HEK293 (cell line): ENCODE results near the gene TMEM140.

Experiments
- BCL11A ChIP-seq: fragments of 450-650 bp; formaldehyde crosslinking; IDR thresholded peaks from 2 replicates; pipeline ENCODE4 v1.5.1; 2016; ENCODE audit warnings: low read depth, missing biosample characterization, missing genetic modification characterization
- HOXA7 ChIP-seq: sonication (generic); formaldehyde crosslinking; IDR thresholded peaks from 2 replicates; pipeline ENCODE4 v1.8.1; 2022; ENCODE audit warnings: missing genetic modification reagents, borderline replicate concordance
- HOXC10 ChIP-seq: sonication (generic); formaldehyde crosslinking; IDR thresholded peaks from 2 replicates; pipeline ENCODE4 v1.8.1; 2023; ENCODE audit warnings: mild to moderate bottlenecking, missing genetic modification reagents
- RBAK ChIP-seq: fragments of 450-650 bp; formaldehyde crosslinking; IDR thresholded peaks from 2 replicates; pipeline ENCODE4 v1.5.1; 2016; ENCODE audit warnings: missing biosample characterization, missing genetic modification characterization
- REPIN1 ChIP-seq: fragments of 450-650 bp; formaldehyde crosslinking; IDR thresholded peaks from 2 replicates; pipeline ENCODE4 v1.5.1; 2017; ENCODE audit warnings: missing biosample characterization, missing genetic modification characterization, low read depth
- SP2 ChIP-seq: fragments of 450-650 bp; formaldehyde crosslinking; IDR thresholded peaks from 2 replicates; pipeline ENCODE4 v1.5.1; 2016; ENCODE audit warnings: missing biosample characterization, missing genetic modification characterization
- SP7 ChIP-seq: fragments of 450-650 bp; formaldehyde crosslinking; IDR thresholded peaks from 2 replicates; pipeline ENCODE4 v1.5.1; 2016; ENCODE audit warnings: missing biosample characterization, missing genetic modification characterization
- WT1 ChIP-seq: fragments of 450-650 bp; formaldehyde crosslinking; IDR thresholded peaks from 2 replicates; pipeline ENCODE4 v1.5.1; 2016; ENCODE audit warnings: missing biosample characterization, missing genetic modification characterization
- YY2 ChIP-seq: fragments of 450-650 bp; formaldehyde crosslinking; IDR thresholded peaks from 2 replicates; pipeline ENCODE4 v1.5.1; 2016; ENCODE audit warnings: missing biosample characterization, missing genetic modification characterization
- ZBTB17 ChIP-seq: fragments of 450-650 bp; formaldehyde crosslinking; IDR thresholded peaks from 2 replicates; pipeline ENCODE4 v1.5.1; 2016; ENCODE audit warnings: missing biosample characterization, missing genetic modification characterization
- ZBTB26 ChIP-seq: fragments of 450-650 bp; formaldehyde crosslinking; optimal IDR thresholded peaks from 2 replicates; pipeline ENCODE3; 2016; ENCODE audit warnings: missing biosample characterization, mild to moderate bottlenecking, missing genetic modification characterization
- ZBTB8A ChIP-seq: fragments of 450-650 bp; formaldehyde crosslinking; IDR thresholded peaks from 2 replicates; pipeline ENCODE4 v1.5.1; 2016; ENCODE audit warnings: missing biosample characterization, missing genetic modification characterization
- ZFP69B ChIP-seq: fragments of 450-650 bp; formaldehyde crosslinking; IDR thresholded peaks from 2 replicates; pipeline ENCODE4 v1.5.1; 2016; ENCODE audit warnings: missing biosample characterization, missing genetic modification characterization
- ZNF146 ChIP-seq: fragments of 450-650 bp; formaldehyde crosslinking; IDR thresholded peaks from 2 replicates; pipeline ENCODE4 v1.5.1; 2016; ENCODE audit warnings: missing biosample characterization, missing genetic modification characterization
- ZNF2 ChIP-seq: fragments of 450-650 bp; formaldehyde crosslinking; IDR thresholded peaks from 2 replicates; pipeline ENCODE4 v1.5.1; 2016; ENCODE audit warnings: missing biosample characterization, missing genetic modification characterization
- ZNF202 ChIP-seq: fragments of 450-650 bp; formaldehyde crosslinking; IDR thresholded peaks from 2 replicates; pipeline ENCODE4 v1.5.1; 2016; ENCODE audit warnings: missing biosample characterization, missing genetic modification characterization, borderline replicate concordance
- ZNF248 ChIP-seq: fragments of 450-650 bp; formaldehyde crosslinking; IDR thresholded peaks from 2 replicates; pipeline ENCODE4 v1.5.1; 2017; ENCODE audit warnings: missing biosample characterization, missing genetic modification characterization
- ZNF266 ChIP-seq: fragments of 450-650 bp; formaldehyde crosslinking; IDR thresholded peaks from 2 replicates; pipeline ENCODE4 v1.5.1; 2016; ENCODE audit warnings: missing biosample characterization, missing genetic modification characterization, low read depth
- ZNF311 ChIP-seq: fragments of 450-650 bp; formaldehyde crosslinking; IDR thresholded peaks from 2 replicates; pipeline ENCODE4 v1.5.1; 2017; ENCODE audit warnings: missing biosample characterization, missing genetic modification characterization, borderline replicate concordance
- ZNF404 ChIP-seq: fragments of 450-650 bp; formaldehyde crosslinking; IDR thresholded peaks from 2 replicates; pipeline ENCODE4 v1.5.1; 2017; ENCODE audit warnings: missing biosample characterization, missing genetic modification characterization
- ZNF416 ChIP-seq: fragments of 450-650 bp; formaldehyde crosslinking; IDR thresholded peaks from 2 replicates; pipeline ENCODE4 v1.5.1; 2016; ENCODE audit warnings: missing biosample characterization, missing genetic modification characterization
- ZNF426 ChIP-seq: fragments of 450-650 bp; formaldehyde crosslinking; IDR thresholded peaks from 2 replicates; pipeline ENCODE4 v1.5.1; 2017; ENCODE audit warnings: missing biosample characterization, missing genetic modification characterization, mild to moderate bottlenecking, inconsistent platforms, moderate library complexity
- ZNF561 ChIP-seq: fragments of 450-650 bp; IDR thresholded peaks from 2 replicates; pipeline ENCODE4 v1.5.1; 2018; ENCODE audit warnings: missing biosample characterization, missing genetic modification characterization, borderline replicate concordance
- ZNF621 ChIP-seq: fragments of 450-650 bp; formaldehyde crosslinking; IDR thresholded peaks from 2 replicates; pipeline ENCODE4 v1.5.1; 2017; ENCODE audit warnings: missing biosample characterization, missing genetic modification characterization
- ZNF626 ChIP-seq: fragments of 450-650 bp; sonication (Bioruptor Pico); formaldehyde crosslinking; IDR thresholded peaks from 2 replicates; pipeline ENCODE4 v1.5.1; 2018; ENCODE audit warnings: missing biosample characterization, missing genetic modification characterization, inconsistent platforms
- ZNF629 ChIP-seq: fragments of 450-650 bp; formaldehyde crosslinking; IDR thresholded peaks from 2 replicates; pipeline ENCODE4 v1.5.1; 2017; ENCODE audit warnings: missing biosample characterization, missing genetic modification characterization
- ZNF658 ChIP-seq: fragments of 450-650 bp; formaldehyde crosslinking; IDR thresholded peaks from 2 replicates; pipeline ENCODE4; 2016; ENCODE audit warnings: missing biosample characterization, missing genetic modification characterization
- ZNF664 ChIP-seq: fragments of 450-650 bp; formaldehyde crosslinking; IDR thresholded peaks from 2 replicates; pipeline ENCODE4 v1.5.1; 2016; ENCODE audit warnings: missing biosample characterization, missing genetic modification characterization
- ZNF768 ChIP-seq: fragments of 450-650 bp; formaldehyde crosslinking; IDR thresholded peaks from 2 replicates; pipeline ENCODE4 v1.5.1; 2018; ENCODE audit warnings: missing biosample characterization, mild to moderate bottlenecking, missing genetic modification characterization
- ZNF777 ChIP-seq: fragments of 450-650 bp; formaldehyde crosslinking; IDR thresholded peaks from 2 replicates; pipeline ENCODE4 v1.5.1; 2017; ENCODE audit warnings: missing biosample characterization, missing genetic modification characterization, borderline replicate concordance
- ZNF785 ChIP-seq: fragments of 450-650 bp; formaldehyde crosslinking; IDR thresholded peaks from 2 replicates; pipeline ENCODE4 v1.5.1; 2016; ENCODE audit warnings: missing biosample characterization, missing genetic modification characterization
- ZSCAN16 ChIP-seq: fragments of 450-650 bp; formaldehyde crosslinking; IDR thresholded peaks from 2 replicates; pipeline ENCODE4 v1.5.1; 2016; ENCODE audit warnings: missing biosample characterization, missing genetic modification characterization
- ZSCAN4 ChIP-seq: fragments of 450-650 bp; formaldehyde crosslinking; IDR thresholded peaks from 2 replicates; pipeline ENCODE4 v1.5.1; 2017; ENCODE audit warnings: missing biosample characterization, missing genetic modification characterization
- TF ChIP-seq, protein P1 (sequence below): fragments of 450-650 bp; formaldehyde crosslinking; IDR thresholded peaks from 2 replicates; pipeline ENCODE4 v1.5.1; 2016; ENCODE audit warnings: missing biosample characterization, missing genetic modification characterization
- TF ChIP-seq, protein P2 (sequence below): fragments of 450-650 bp; formaldehyde crosslinking; IDR thresholded peaks from 2 replicates; pipeline ENCODE4 v1.5.1; 2016; ENCODE audit warnings: missing biosample characterization, missing genetic modification characterization, borderline replicate concordance

Gene TMEM140

GRCh38 chr7:135208102-135208793, 60.4 kb downstream of the TMEM140 start (continued):
- TF ChIP-seq ZNF785 (tag by site-specific recombination), result no peak
- peak; percentile 35; the same call in 1 of the 2 replicates for TF ChIP-seq ZNF561 (tag by site-specific recombination)
- no peak for TF ChIP-seq ZNF621 (tag by site-specific recombination)
- TF ChIP-seq, protein P1, sequence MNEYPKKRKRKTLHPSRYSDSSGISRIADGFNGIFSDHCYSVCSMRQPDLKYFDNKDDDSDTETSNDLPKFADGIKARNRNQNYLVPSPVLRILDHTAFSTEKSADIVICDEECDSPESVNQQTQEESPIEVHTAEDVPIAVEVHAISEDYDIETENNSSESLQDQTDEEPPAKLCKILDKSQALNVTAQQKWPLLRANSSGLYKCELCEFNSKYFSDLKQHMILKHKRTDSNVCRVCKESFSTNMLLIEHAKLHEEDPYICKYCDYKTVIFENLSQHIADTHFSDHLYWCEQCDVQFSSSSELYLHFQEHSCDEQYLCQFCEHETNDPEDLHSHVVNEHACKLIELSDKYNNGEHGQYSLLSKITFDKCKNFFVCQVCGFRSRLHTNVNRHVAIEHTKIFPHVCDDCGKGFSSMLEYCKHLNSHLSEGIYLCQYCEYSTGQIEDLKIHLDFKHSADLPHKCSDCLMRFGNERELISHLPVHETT, result no peak
- TF ChIP-seq ZNF777, result no peak
- TF ChIP-seq ZNF248 (tag by site-specific recombination), result no peak
- no peak for TF ChIP-seq HOXA7 (CRISPR knock-in tag)
- TF ChIP-seq RBAK (tag by site-specific recombination), result no peak
- TF ChIP-seq ZNF658 (tag by site-specific recombination), result no peak
- no peak for TF ChIP-seq ZNF664 (tag by site-specific recombination)
- TF ChIP-seq ZFP69B (tag by site-specific recombination), result no peak
- no peak for TF ChIP-seq ZNF146 (tag by site-specific recombination)
- TF ChIP-seq ZNF416, result no peak
- TF ChIP-seq ZNF404 (tag by site-specific recombination), result no peak
- TF ChIP-seq REPIN1 (tag by site-specific recombination), result no peak
- peak; percentile 32; the same call in 1 of the 2 replicates for TF ChIP-seq ZBTB17 (tag by site-specific recombination)
- no peak for TF ChIP-seq ZNF768 (tag by site-specific recombination)
- TF ChIP-seq, protein P2, sequence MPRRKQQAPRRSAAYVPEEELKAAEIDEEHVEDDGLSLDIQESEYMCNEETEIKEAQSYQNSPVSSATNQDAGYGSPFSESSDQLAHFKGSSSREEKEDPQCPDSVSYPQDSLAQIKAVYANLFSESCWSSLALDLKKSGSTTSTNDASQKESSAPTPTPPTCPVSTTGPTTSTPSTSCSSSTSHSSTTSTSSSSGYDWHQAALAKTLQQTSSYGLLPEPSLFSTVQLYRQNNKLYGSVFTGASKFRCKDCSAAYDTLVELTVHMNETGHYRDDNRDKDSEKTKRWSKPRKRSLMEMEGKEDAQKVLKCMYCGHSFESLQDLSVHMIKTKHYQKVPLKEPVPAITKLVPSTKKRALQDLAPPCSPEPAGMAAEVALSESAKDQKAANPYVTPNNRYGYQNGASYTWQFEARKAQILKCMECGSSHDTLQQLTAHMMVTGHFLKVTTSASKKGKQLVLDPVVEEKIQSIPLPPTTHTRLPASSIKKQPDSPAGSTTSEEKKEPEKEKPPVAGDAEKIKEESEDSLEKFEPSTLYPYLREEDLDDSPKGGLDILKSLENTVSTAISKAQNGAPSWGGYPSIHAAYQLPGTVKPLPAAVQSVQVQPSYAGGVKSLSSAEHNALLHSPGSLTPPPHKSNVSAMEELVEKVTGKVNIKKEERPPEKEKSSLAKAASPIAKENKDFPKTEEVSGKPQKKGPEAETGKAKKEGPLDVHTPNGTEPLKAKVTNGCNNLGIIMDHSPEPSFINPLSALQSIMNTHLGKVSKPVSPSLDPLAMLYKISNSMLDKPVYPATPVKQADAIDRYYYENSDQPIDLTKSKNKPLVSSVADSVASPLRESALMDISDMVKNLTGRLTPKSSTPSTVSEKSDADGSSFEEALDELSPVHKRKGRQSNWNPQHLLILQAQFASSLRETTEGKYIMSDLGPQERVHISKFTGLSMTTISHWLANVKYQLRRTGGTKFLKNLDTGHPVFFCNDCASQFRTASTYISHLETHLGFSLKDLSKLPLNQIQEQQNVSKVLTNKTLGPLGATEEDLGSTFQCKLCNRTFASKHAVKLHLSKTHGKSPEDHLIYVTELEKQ, result peak; percentile 53; the same call in 1 of the 2 replicates
- TF ChIP-seq ZBTB8A (tag by site-specific recombination), result peak; percentile 43; the same call in 1 of the 2 replicates
- TF ChIP-seq ZNF626, result no peak
- TF ChIP-seq ZNF426 (tag by site-specific recombination), result no peak
- no peak for TF ChIP-seq YY2 (tag by site-specific recombination)
- TF ChIP-seq ZSCAN4 (tag by site-specific recombination), result no peak
- no peak for TF ChIP-seq HOXC10 (CRISPR knock-in tag)
- TF ChIP-seq ZNF2 (tag by site-specific recombination), result peak; percentile 46; the same call in 1 of the 2 replicates
- TF ChIP-seq ZNF311 (tag by site-specific recombination), result no peak
- TF ChIP-seq ZNF202 (tag by site-specific recombination), result no peak
- peak; percentile 58 for TF ChIP-seq SP7 (tag by site-specific recombination)
- TF ChIP-seq ZNF266, result no peak
- no peak for TF ChIP-seq WT1 (tag by site-specific recombination)
- peak; percentile 47; the same call in 1 of the 2 replicates for TF ChIP-seq ZNF629 (tag by site-specific recombination)
- no peak for TF ChIP-seq ZBTB26 (tag by site-specific recombination)
- no peak for TF ChIP-seq BCL11A (tag by site-specific recombination)
- TF ChIP-seq ZSCAN16 (tag by site-specific recombination), result no peak
- TF ChIP-seq SP2 (tag by site-specific recombination), result peak; percentile 12; the same call in 1 of the 2 replicates
